ENCODE results near the gene MAP6. TPM values are rescaled to one million over a fixed set of nuclear protein-coding genes. Genes with fewer than 3 reads are reported as not detected.
"Not testable (repeated sequence)": the region's sequence is repeated elsewhere in the genome, so short reads cannot be mapped to it uniquely, and the experiment has no call there.

The MAP6 gene
- total RNA-seq, 2 donors from 2014 or later: 0.12 to 0.18 TPM

GRCh38 chr11:75683856-75684255 lies 15.0 kb upstream of the MAP6 start:
- ATAC-seq; H3K4me1 Mint-ChIP-seq; H3K9me3 ChIP-seq (ENCODE audit: control insufficient read depth, low read length, poor library complexity, severe bottlenecking); H3K36me3 Mint-ChIP-seq (ENCODE audit: low read depth); H3K4me3 Mint-ChIP-seq; H3K27ac Mint-ChIP-seq; DNase-seq: not testable (repeated sequence)
- peaks cover 29% of the 10 kb centered on the region for H3K27me3 Mint-ChIP-seq

- DNase-seq (no peak), ATAC-seq (no peak)
- Mint-ChIP-seq H3K27ac (no peak overlapping the region), H3K36me3 (ENCODE audit: low read depth) (no peaks in the 10 kb centered on the region), H3K27me3 (peaks cover 33% of the 10 kb centered on the region), H3K4me1 (peaks cover 2% of the 10 kb centered on the region), H3K4me3 (no peak overlapping the region)
- no peaks in the 10 kb centered on the region for H3K9me3 ChIP-seq (ENCODE audit: control insufficient read depth, low read length, poor library complexity, severe bottlenecking)
Measured at GRCh38 chr11:75679566-75679965, 10.7 kb upstream of the MAP6 start.

GRCh38 chr11:75678620-75679259 lies 9.9 kb upstream of the MAP6 start:
- H3K27ac Mint-ChIP-seq: no peak overlapping the region

DNA sequence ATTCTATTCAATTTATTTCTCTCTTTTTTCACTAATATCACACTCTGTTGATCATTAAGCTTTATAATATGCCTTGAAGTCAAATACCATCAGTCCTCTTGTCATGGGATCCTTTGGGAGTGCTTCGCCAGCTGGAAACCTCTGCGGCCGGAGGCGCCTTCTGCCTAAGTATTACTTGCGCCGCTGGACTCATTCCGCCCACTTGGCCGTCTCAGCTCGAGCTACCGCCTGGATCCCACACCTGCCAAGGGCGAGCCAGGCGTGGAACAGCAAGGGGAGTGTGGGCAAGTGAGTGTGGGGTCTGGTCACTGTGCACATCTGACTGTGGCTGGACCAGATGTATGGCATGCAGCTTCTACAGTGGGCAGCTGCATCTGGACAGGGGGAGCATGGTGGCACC lies 9.1 kb upstream of the MAP6 start:
- Mint-ChIP-seq H3K4me1 (peaks cover 4% of the 10 kb centered on the region), H3K4me3 (no peak overlapping the region), H3K27ac (no peak overlapping the region), H3K27me3 (peaks cover 21% of the 10 kb centered on the region), H3K36me3 (ENCODE audit: low read depth) (no peaks in the 10 kb centered on the region)
- DNase-seq: no peak
- no peak for ATAC-seq
- H3K9me3 ChIP-seq (ENCODE audit: control insufficient read depth, low read length, poor library complexity, severe bottlenecking): no peaks in the 10 kb centered on the region

More at GRCh38 chr11:75678620-75679259, 9.9 kb upstream of the MAP6 start:
- H3K9me3 ChIP-seq (ENCODE audit: control insufficient read depth, low read length, poor library complexity, severe bottlenecking): no peaks in the 10 kb centered on the region
- Mint-ChIP-seq H3K36me3 (ENCODE audit: low read depth) (no peaks in the 10 kb centered on the region), H3K27me3 (peaks cover 30% of the 10 kb centered on the region), H3K4me3 (no peak overlapping the region), H3K4me1 (peaks cover 4% of the 10 kb centered on the region)
- ATAC-seq (no peak), DNase-seq (no peak)

- Mint-ChIP-seq H3K4me1 (peaks cover 4% of the 10 kb centered on the region), H3K27me3 (peaks cover 20% of the 10 kb centered on the region), H3K27ac (no peak overlapping the region), H3K36me3 (ENCODE audit: low read depth) (no peaks in the 10 kb centered on the region), H3K4me3 (no peak overlapping the region)
- ATAC-seq: no peak
- no peaks in the 10 kb centered on the region for H3K9me3 ChIP-seq (ENCODE audit: control insufficient read depth, low read length, poor library complexity, severe bottlenecking)
- DNase-seq: no peak
Measured at GRCh38 chr11:75677275-75677674, 8.4 kb upstream of the MAP6 start.

DNA sequence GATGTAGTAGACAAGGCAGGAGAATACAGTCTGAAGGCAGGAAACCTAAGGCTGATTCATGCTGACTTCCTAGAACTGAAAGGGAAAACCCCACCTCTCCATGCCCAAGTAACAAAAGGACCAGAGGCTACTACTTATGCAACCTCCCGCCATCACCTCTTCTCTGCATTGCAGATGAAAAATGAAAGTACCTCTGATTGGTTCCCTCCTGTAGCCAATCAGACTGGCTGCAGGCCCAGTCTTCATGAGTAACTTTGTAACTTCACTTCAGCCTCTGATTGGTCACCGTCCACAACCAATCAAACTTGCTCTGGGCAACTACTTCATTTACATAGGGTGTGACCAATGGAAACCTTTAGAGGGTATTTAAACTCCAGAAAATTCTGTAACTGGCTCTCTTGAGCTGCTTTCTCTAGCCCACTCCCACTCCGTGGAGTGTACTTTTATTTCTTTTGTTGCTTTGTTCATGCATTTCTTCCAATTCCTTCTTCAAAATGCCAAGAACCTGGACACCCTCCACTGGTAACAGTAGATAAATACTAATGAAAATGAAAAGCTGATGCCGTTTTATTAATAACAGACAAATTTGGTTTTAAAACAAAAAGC lies 5.2 kb upstream of the MAP6 start:
- Mint-ChIP-seq H3K27me3 (peaks cover 42% of the 10 kb centered on the region), H3K4me1 (peaks cover 4% of the 10 kb centered on the region), H3K4me3 (no peak overlapping the region), H3K36me3 (ENCODE audit: low read depth) (peaks cover 2% of the 10 kb centered on the region), H3K27ac (no peak overlapping the region)
- DNase-seq (no peak), ATAC-seq (peak; percentile 25)
- no peaks in the 10 kb centered on the region for H3K9me3 ChIP-seq (ENCODE audit: control insufficient read depth, low read length, poor library complexity, severe bottlenecking)

GRCh38 chr11:75667831-75668450 lies 897 bp downstream of the MAP6 start:
- peaks cover 5% of the 10 kb centered on the region for H3K36me3 Mint-ChIP-seq (ENCODE audit: low read depth)
- no peaks in the 10 kb centered on the region for H3K9me3 ChIP-seq (ENCODE audit: control insufficient read depth, low read length, poor library complexity, severe bottlenecking)
- no peak overlapping the region for H3K27ac Mint-ChIP-seq
- peaks cover 10% of the 10 kb centered on the region for H3K4me1 Mint-ChIP-seq
- H3K27me3 Mint-ChIP-seq: peaks cover 83% of the 10 kb centered on the region
- ATAC-seq: peak; percentile 61
- DNase-seq: peak in 1 of 3 donors; percentile 14
- peak overlapping the region; percentile 92 for H3K4me3 Mint-ChIP-seq

DNA sequence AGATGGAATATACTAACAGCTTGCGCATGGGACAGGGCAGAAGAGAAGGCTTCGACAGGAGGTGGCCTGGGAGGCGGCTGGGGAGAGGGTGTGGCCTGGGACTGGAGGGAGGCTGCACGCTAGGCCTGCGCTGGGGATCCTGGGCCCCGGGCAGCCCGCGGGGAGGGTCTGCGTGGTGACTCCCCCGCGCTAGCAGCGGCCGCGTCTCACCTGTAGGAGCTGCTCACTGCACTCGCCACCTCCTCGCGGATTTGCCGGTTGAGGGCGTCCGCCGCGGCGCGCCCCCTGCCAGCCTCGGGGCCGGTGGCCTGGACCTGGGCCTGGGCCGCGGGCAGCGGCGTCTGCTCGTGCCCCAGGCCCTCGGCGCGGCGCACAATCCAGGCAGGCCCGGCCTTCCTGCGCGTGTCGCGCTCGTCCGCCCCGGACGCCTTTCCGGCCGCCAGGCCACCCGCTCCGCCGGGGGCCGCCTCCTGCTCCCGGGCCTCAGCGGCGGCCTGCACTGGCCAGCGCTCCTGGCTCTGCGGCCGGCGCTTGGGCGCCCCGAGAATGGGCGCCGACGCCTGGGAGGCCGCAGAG lies 1.5 kb downstream of the MAP6 start:
- Mint-ChIP-seq H3K27ac (no peak overlapping the region), H3K36me3 (ENCODE audit: low read depth) (peaks cover 5% of the 10 kb centered on the region), H3K4me1 (peaks cover 10% of the 10 kb centered on the region), H3K27me3 (peaks cover 83% of the 10 kb centered on the region), H3K4me3 (peak overlapping the region; percentile 90)
- ATAC-seq (peak; percentile 26), DNase-seq (no peak)
- no peaks in the 10 kb centered on the region for H3K9me3 ChIP-seq (ENCODE audit: control insufficient read depth, low read length, poor library complexity, severe bottlenecking)

GRCh38 chr11:75665990-75666389 lies 2.8 kb downstream of the MAP6 start:
- ATAC-seq: no peak
- peaks cover 72% of the 10 kb centered on the region for H3K27me3 Mint-ChIP-seq

DNA sequence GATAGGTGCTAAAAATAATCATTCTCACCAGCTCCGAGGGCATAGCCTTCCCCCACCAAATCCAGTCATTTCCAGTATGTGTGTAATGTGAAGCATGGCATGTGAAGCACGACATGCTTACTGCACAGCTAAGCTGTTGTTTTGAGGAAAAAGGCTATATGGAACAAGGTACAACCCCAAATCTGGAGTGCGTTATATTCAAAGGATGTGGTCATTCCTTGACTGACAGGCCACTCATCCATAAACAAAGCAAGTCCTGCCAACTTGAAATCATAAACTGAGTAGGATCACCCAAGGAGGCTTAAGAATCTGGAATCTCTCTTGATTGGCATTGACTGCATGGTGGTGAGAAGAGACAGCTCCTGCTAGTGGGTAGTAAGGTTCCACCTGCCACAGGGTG lies 3.7 kb downstream of the MAP6 start:
- peaks cover 6% of the 10 kb centered on the region for H3K36me3 Mint-ChIP-seq (ENCODE audit: low read depth)
- H3K27ac Mint-ChIP-seq: no peak overlapping the region
- DNase-seq (no peak), ATAC-seq (no peak)
- peaks cover 10% of the 10 kb centered on the region for H3K4me1 Mint-ChIP-seq
- no peak overlapping the region for H3K4me3 Mint-ChIP-seq
- peaks cover 70% of the 10 kb centered on the region for H3K27me3 Mint-ChIP-seq
- H3K9me3 ChIP-seq (ENCODE audit: control insufficient read depth, low read length, poor library complexity, severe bottlenecking): no peaks in the 10 kb centered on the region

More at GRCh38 chr11:75665990-75666389, 2.8 kb downstream of the MAP6 start:
- H3K9me3 ChIP-seq (ENCODE audit: control insufficient read depth, low read length, poor library complexity, severe bottlenecking): no peaks in the 10 kb centered on the region
- Mint-ChIP-seq H3K36me3 (ENCODE audit: low read depth) (peaks cover 2% of the 10 kb centered on the region), H3K4me3 (peak overlapping the region; percentile 69), H3K27ac (no peak overlapping the region), H3K4me1 (peaks cover 10% of the 10 kb centered on the region)
- DNase-seq: no peak

- H3K27me3 Mint-ChIP-seq: peaks cover 69% of the 10 kb centered on the region
- peaks cover 6% of the 10 kb centered on the region for H3K36me3 Mint-ChIP-seq (ENCODE audit: low read depth)
- DNase-seq: no peak
- no peak for ATAC-seq
- no peak overlapping the region for H3K4me3 Mint-ChIP-seq
- H3K4me1 Mint-ChIP-seq: peaks cover 10% of the 10 kb centered on the region
- H3K27ac Mint-ChIP-seq: no peak overlapping the region
- H3K9me3 ChIP-seq (ENCODE audit: control insufficient read depth, low read length, poor library complexity, severe bottlenecking): no peaks in the 10 kb centered on the region
Measured at GRCh38 chr11:75664389-75664788, 4.4 kb downstream of the MAP6 start.

- H3K27me3 Mint-ChIP-seq: peaks cover 69% of the 10 kb centered on the region
Measured at GRCh38 chr11:75663808-75664207, 5.0 kb downstream of the MAP6 start.

DNA sequence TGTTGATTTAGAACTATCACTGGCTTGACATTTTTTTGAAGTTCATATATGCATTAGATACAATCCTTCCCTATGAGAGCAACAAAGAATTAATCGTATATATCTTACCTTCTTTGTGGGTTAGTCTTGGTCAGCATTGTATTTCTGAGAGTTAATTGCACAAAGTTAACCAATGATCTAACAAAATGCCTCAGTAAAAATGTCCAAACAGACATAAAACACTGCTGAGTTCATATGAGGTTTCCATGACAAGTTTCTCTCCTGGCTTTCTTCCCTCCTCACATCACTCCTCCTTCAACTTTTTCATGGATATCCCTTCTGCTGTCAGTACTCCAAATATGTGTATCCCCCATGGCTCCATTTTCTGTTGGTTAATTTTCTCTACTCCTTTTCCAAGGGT lies 9.0 kb downstream of the MAP6 start:
- ATAC-seq (no peak), DNase-seq (no peak)
- peaks cover 3% of the 10 kb centered on the region for H3K4me1 Mint-ChIP-seq
- no peaks in the 10 kb centered on the region for H3K9me3 ChIP-seq (ENCODE audit: control insufficient read depth, low read length, poor library complexity, severe bottlenecking)
- H3K27ac Mint-ChIP-seq: no peak overlapping the region
- H3K27me3 Mint-ChIP-seq: peaks cover 58% of the 10 kb centered on the region
- H3K36me3 Mint-ChIP-seq (ENCODE audit: low read depth): peaks cover 6% of the 10 kb centered on the region
- H3K4me3 Mint-ChIP-seq: no peak overlapping the region

More at GRCh38 chr11:75663808-75664207, 5.0 kb downstream of the MAP6 start:
- Mint-ChIP-seq H3K27ac (no peak overlapping the region), H3K4me1 (peaks cover 10% of the 10 kb centered on the region), H3K36me3 (ENCODE audit: low read depth) (peaks cover 6% of the 10 kb centered on the region), H3K4me3 (no peak overlapping the region)
- H3K9me3 ChIP-seq (ENCODE audit: control insufficient read depth, low read length, poor library complexity, severe bottlenecking): no peaks in the 10 kb centered on the region
- no peak for DNase-seq
- ATAC-seq: no peak
